Amygdala (tissue), 56 donors: Measurements from ENCODE around the gene SAPCD2.

Source experiments
- DNase-seq, 56 donors: peaks; one replicate each; lab custom pipeline; 2025; lab: John Stamatoyannopoulos, UW

Gene SAPCD2

GRCh38 chr9:137083394-137084004, 13.1 kb upstream of the SAPCD2 start:
- DNase-seq = peak in 16 of 56 donors; percentile 16 to 58 (median 34)

GRCh38 chr9:137082925-137083290, 12.6 kb upstream of the SAPCD2 start:
- DNase-seq = no peak

- no peak for DNase-seq
Observed at GRCh38 chr9:137082222-137082924, 12.0 kb upstream of the SAPCD2 start.

GRCh38 chr9:137080260-137081122, 10.1 kb upstream of the SAPCD2 start:
- DNase-seq = no peak

- DNase-seq = no peak
Observed at GRCh38 chr9:137079401-137079787, 9.0 kb upstream of the SAPCD2 start.

- DNase-seq = no peak
Observed at GRCh38 chr9:137078701-137079400, 8.5 kb upstream of the SAPCD2 start.

GRCh38 chr9:137077758-137078693, 7.7 kb upstream of the SAPCD2 start:
- DNase-seq = no peak

- DNase-seq = peak in 53 of 56 donors; percentile 21 to 97 (median 74)
Observed at GRCh38 chr9:137077010-137077747, 6.8 kb upstream of the SAPCD2 start, which contains the start of gene UAP1L1. Gene UAP1L1 (plus strand): TSS chr9:137077517. CDS start chr9:137077533, 16 bp downstream.

- DNase-seq = peak in 1 of 56 donors; percentile 56
Observed at GRCh38 chr9:137076636-137077009, 6.3 kb upstream of the SAPCD2 start.

GRCh38 chr9:137075275-137075775, 5.0 kb upstream of the SAPCD2 start:
- no peak for DNase-seq

- no peak for DNase-seq
Observed at GRCh38 chr9:137074657-137075274, 4.4 kb upstream of the SAPCD2 start.

GRCh38 chr9:137073992-137074399, 3.6 kb upstream of the SAPCD2 start:
- DNase-seq = no peak

- DNase-seq = no peak
Observed at GRCh38 chr9:137071282-137071681, 925 bp upstream of the SAPCD2 start.

- peak in 55 of 56 donors; percentile 25 to 95 (median 79) for DNase-seq
Observed at GRCh38 chr9:137070906-137071275, 534 bp upstream of the SAPCD2 start.

- DNase-seq = no peak
Observed at GRCh38 chr9:137069508-137070091, 757 bp downstream of the SAPCD2 start.

GRCh38 chr9:137068539-137069507, 1.5 kb downstream of the SAPCD2 start:
- peak in 1 of 56 donors; percentile 14 for DNase-seq
